Activated gamma-delta T cell treated with Interleukin-2 at 50 U/mL for 16 hours (primary cell): ENCODE results near the gene WWC2.
"Not testable (repeated sequence)": the region's sequence is repeated elsewhere in the genome, so short reads cannot be mapped to it uniquely, and the experiment has no call there.

ENCODE experiments used
- DNase-seq: peaks from one replicate; pipeline ENCODE4 v3.0.0-alpha.2; 2020

WWC2 gene

DNA sequence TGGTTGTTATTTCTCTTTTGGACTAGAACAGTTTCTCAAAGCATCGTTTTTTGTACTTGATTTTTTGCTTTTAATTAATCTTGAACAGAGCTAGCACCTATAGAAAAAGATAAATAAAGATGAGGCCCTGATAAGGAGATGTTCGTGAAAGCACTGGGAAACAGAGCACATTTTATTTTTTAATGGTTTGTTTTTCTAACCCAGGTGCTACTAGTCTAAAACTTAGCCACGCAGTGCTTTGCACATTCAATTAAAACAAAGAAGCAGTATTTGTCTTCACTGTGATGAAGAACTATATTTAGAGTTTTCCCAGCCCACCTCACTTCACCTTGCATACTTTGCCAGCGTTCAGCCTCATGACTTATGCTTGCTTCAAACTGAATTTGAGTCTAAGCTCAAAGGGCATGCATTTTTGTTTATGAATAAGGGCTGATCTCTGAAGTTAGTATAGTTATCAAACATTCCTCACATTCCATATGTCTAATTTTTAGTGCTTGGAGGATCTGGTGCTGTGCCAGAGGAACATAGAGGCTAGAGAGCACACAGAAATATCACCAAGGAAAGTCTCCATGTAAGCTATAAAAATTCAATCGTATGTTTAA lies 76.7 kb downstream of the WWC2 start:
- DNase-seq = no peak

DNA sequence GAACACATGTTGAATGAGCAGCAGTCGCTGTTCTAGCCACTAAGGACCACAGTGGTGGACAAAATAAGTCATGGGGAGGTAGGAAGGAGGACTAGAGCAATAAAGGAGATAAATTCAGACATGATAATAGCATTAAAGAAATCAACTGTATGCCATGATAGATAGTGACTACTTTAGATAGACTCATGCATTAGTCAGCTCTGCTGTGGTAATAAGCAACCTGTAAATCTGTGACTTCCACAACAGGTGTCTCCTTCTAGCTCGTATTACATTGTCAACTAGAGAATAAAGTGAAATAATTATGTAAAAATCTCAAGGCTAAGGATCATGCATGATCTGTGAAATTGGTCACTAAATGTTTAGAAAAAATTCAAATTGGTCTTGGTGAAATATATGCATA lies 77.9 kb downstream of the WWC2 start:
- no peak for DNase-seq

DNA sequence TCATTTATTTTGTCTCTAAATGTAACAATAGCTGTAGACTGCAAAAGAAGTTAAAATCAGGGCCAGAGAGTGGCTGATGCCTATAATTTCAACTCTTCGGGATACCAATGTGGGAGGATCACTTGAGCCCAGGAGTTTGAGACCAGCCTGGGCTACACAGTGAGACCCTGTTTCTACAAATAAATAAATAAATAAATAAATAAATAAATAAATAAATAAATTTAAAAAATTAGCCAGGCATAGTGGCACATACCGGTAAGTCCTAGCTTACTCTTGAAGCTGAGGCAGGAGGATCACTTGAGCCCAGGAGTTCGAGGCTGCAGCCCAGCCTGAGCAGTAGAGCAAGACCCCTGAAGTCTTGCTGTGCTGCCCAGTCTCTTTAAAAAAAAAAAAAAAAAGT lies 79.1 kb downstream of the WWC2 start:
- DNase-seq = no peak

DNA sequence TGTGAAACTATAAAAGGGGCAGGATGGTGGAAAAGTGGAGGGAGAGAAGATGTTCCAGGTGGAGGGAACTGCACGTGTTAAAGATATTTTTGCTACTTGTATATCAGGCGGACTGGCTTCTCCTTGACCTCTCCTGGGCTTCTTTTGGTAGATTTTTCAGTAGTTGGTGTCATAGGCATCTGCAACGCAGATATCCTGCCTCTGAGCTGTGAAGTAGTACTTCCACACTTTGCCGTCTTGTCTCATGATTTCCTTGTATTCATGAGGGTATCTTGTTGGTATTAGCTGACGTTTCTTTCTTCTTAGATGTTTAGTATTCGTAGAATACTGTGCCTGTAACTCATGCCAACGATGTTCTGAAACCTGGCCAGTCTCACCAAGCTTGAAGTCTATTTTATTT lies 81.0 kb downstream of the WWC2 start:
- DNase-seq = no peak

DNA sequence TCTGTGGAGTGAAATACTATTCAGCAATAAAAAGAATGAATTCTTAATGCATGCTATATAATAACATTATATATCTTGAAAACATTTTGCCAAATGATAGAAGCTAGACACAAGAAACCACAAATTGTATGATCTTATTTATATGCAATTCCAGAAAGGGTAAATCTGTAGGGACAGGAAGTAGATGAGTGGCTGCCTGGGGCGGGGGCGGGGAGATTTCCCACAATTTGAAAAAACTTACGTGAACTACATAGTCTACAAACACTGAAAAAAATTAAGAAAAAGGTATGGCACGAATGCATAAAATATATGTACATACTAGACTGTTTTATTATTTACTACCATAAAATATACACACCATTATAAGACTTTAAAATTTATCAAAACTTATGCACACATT lies 81.6 kb downstream of the WWC2 start:
- no peak for DNase-seq

DNA sequence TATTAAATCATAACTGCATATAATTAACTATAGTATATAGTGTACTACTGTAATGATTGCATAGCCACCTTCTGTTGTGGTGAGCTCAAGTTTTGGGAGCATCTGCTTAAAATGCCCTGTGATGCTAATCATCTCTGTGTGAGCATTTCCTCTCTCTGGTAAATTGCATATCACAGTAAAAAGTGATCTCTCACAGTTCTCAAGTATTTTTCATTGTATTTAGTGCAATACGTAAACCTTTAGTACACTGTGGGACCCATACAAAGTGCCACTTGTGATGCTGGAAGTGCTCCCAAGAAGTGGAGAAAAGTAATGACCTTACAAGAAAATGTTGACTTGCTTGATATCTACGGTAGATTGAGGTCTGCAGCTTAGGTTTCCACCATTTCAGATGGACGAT lies 82.0 kb downstream of the WWC2 start:
- DNase-seq = no peak

DNA sequence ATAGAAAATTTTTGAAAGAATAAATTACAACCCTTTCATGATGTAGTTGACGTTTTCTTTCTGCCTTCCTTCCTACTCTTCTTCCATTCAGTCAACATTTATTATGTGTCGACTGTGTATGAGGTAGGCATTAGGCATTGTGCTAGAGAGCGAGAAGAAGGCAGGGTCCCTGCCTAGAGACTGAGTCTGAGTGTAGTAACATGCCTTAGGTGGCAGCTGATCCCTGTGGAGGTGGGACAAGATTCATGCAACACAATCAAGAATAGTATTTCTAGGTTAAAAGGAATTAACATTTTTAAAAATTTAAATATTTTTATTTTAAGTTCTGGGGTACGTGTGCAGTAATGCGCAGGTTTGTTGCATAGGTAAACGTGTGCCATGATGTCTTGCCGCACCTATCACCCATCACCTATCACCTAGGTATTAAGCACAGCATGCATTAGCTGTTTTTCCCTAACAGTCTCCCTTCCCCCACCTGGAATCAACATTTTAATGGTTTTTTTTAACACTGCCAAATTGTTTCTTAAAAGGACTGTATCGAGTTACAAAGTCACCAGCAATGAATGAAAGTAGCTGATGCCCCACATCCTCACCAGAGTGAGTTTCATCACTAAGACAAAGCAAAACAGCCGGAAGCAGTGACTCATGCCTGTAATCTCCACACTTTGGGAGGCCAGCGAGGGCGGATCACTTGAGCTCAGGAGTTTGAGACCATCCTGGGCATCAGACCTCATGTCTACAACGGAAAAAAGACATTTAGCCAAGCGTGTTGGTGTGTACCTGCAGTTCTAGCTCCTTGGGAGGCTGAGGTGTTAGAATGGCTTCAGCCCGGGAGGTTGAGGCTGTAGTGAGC lies 84.0 kb downstream of the WWC2 start:
- no peak for DNase-seq

DNA sequence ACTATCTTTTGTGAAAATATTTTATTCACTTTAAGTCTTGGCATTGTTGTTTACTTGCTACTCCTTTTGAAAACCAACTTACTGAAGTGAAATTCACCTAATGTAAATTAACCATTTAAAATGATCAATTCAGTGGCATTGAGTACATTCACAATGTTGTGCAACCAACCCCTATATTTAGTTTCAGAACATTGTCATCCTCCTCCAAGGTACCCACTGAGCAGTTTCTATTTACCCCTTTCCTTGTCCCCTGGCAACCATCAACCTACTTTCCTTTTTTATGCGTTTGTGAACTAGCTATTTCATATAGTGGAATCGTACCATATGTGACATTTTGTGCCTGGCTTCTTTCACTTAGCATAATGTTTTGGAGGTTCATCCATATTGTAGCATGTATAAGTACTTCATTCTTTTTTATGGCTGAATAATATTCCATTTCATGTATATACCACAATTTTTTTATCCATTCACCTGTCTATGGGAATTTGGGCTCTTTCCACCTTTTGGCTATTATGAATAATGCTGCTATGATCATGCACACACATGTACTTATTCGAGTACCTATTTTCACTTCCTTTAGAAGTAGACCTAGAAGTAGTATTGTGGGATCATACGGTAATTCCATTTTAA lies 85.0 kb downstream of the WWC2 start:
- DNase-seq = no peak

DNA sequence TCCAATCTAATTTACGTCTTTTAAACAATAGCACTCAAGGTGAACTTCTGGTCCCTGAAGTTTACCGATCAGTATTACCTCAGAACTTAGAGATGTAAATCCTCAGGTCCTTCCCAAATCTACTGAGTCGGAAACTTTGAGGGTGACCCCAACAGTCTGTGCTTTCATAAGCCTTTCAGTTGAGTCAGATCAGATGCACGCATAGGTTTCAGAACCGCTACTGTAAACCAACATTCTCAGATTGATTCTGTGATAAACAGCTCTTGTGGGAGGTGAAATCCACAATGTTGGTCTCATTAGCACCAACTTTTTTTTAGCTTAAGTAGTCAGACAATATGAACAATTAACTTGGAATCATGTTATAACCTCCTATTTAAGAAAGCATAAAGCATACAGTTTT lies 86.0 kb downstream of the WWC2 start:
- DNase-seq = no peak

DNA sequence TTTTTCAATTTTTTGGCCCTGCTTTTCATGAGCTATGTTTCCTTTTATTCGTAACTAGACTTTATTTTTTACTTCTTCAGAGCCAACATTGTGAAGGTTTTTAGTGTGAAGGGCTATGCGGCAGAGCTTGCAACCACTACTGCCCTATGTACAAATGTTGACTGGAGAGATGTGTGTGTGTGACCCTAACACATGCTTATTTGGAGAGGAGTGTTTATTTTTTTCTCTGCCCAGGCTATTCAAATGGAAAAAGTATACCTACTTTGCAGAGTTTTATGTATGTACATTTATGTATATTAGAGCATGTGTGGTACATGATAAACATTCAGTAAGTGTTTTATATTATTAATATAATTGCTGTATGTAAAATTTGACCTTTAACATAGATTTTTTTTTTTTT lies 86.5 kb downstream of the WWC2 start:
- DNase-seq = no peak

DNA sequence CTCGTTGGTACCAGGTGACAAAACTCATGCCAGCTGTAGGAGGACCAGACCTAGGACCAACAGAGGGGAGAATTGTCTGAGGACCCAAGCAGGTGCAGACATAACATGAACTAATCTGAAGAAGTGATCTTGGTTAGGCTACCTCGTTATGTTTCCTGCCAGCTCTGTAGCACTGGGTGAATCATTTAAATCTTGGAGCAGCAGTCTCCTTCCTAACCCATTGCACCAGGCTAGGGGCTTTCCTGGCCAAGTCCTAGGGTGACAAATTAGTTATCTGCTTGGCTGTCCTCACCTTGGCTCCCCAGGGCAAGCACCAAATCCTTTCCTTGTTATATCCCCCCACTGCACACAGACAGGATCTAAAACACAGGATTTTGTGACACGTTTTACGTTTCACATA lies 87.8 kb downstream of the WWC2 start:
- no peak for DNase-seq

DNA sequence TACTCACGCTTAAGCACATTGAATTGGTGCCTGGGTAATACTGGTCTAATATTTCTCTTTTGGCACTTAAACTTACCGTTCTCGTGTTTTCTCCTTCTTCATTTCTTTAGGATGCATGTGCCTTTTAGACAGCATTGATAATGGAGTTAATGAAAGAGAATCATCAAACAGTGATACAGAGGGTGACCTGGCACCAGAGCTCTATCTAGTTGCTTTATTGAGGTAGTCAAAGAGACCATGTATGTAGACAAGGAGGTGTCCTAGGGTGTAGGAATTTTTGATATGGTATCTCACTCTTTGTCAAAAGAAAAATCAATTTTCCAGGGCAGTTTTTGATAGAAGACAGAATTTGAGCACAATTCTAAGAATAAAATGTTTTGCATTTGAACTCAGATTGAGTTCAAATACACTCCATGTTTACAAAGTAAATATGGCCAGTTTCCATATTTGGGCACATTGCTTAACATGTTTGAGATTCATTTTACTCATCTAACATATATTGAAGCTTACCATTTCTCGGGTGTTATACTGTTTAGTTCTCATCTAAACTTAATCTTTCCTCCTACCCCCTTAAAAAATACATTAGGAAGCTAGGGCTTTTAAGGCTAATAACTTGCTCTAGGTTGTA lies 92.0 kb downstream of the WWC2 start:
- no peak for DNase-seq

DNA sequence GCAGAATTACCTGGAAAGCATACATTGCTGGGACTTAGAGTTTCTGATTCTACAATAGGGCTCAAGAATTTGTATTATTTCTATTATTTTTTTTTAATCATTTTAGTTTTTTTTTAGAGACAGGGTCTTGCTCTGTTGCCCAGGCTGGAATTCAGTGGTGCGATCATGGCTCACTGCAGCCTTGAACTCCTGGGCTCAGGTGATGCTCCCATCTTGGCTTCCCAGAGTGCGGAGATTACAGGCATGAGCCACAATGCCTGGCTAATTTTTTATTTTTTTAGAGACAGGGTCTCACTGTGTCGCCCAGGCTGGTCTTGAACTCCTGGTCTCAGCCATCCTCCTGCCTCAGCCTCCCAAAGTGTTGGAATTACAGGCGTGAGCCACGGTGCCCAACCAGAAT lies 92.6 kb downstream of the WWC2 start:
- no peak for DNase-seq

DNA sequence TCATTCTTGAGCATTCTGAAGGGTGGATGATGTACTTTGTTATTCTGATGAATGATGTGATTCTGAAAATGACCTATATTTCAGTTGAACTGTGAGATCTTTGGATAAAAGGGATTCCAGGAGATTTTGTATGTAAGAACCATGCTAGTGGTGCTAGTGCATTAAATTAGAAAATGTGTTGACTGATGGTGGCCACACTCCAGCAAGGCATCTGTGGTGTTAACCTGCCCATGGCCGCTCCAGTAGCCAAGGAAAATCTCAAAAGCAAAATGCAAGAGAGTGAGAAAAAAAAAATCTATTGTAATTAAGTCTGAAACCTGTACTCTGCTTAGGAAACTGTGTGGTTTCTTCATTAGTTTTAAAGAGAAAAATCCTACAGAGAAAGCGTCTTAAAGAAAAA lies 93.5 kb downstream of the WWC2 start:
- no peak for DNase-seq

DNA sequence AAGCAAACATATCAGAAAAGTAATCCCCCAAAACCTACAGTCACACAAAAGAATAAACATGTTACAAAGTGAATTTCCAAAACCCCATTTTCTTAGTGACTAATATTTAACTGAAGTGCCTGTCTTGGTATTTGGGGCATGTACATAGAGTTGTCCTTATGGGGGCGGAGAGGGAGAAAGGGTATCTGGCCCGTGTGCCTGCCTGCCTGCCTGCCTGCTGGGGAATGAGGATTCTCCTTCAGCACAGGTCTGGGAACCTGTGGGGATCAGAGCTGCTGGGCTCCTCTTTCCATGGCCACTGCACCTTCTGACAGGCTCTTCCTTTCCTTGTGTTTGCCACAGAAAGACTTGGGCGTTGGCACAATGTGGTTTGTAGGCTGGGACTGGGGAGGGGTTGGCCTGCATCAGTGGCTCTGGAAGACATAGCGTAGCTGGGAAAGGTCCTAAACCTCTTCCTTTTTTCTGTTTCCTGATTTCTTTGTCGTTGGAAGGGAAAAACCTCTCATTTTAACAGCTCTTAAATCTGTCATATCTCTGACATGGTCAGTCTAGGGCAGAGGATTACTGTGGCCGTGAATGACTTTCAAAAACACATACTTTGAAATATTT lies 94.8 kb downstream of the WWC2 start:
- DNase-seq = not testable (repeated sequence)

DNA sequence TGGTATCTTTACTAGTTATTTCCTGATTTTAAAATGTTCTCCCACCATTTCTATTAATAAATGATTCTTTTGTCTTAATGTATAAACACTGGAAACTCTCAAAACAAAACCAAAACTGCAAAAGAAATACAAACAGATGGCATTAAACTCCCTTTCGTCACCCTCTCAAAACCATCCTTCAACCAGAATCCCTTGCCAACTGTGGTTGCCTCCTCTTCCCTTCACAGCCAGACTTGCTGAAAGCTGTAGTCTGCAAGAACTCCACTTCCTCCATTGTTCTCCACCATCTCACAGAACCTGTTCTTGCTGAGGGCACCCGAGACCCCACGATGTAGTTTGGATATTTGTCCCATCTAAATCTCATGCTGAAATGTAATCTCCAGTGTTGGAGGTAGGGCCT lies 96.5 kb downstream of the WWC2 start:
- no peak for DNase-seq

DNA sequence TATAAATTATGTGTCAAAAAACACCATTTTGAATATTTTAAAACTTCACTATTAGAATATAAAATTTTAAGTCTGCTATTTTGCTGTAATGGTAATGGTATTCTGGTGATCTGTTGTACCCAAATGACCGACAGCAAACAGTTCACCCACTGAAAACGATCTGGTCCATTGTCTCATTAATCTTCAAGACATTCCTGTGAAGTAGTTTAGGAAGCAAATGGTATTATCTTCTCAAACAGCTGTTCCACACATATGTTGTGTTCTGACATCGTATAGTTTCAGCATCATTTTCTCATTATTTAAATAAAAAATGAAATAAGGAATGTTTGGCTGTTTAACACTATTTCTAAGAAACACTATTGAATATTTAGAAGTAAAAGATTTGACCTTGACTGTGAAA lies 98.1 kb downstream of the WWC2 start:
- no peak for DNase-seq

DNA sequence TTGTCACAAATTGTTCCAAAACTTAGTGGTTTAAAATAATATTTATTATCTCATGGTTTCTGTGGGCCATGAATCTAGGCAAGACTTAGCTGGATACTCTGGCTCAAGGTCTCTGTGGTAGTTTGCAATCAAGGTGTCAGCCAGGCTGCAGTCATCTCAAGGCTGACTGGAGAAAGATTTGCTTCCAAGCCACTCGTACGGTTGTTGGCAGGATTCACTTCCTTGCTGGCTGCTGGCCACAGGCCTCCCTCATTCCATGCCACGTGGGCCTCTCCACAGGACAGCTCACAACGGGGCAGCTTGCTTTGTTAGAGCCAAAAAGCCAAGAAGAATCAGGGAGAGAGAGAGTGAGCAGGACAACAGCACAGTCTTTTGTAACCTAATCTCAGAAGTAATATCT lies 101.4 kb downstream of the WWC2 start:
- DNase-seq = no peak

DNA sequence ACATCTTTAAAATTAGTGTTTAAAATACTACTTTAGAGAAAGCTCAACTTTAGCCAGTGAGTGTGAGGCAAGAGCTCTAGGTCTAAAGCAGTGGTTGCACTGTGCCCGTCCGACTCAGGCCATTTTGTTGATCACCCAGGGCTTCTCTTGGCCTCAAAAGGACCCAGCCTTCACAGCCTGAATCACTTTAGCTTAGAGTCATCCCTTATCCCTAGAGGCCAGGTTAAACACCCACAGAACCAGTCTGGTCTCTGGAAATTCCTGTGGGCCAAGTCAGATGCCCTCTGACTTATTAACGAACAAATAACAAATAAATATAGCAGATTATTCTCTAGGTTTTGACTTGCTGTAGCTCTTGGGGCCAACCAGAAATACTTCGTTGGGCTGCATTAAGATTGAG lies 102.3 kb downstream of the WWC2 start:
- no peak for DNase-seq

DNA sequence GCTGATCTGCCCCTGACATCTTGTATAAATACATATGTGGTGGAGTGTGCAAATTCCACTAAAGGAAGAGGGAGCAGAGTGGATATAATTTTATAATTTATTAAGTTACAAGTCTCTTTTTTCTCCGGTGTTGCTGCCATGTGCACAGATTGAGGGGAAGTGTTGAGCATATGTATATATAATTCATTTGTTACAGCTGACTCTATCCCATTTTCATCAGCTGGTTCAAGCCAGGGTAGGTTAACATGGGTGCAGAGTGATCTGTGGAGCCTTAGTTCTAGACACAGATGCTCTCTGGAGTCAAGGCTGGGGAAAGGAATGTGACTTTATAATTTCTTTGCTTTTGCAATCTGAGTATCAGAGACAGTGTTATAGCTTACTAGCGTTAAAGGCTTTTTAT lies 103.5 kb downstream of the WWC2 start:
- DNase-seq = no peak

DNA sequence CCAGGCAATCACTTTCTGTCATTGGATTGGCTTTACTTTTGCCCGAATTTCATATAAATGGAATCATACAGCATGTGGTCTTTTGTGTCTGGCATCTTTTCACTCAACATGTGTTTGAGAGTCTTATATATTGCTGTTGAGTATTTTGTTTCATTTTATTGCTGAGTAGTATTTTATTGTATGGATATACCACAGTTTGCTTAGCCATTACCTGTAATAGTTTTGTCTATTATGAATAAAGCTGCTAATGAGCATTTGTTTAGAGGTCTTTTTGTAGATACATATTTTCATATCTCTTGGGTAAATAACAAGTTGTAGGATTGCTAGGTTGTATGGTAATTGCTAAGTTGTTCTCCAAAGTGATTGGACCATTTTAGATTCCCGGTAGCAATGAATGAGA lies 105.7 kb downstream of the WWC2 start:
- DNase-seq = no peak

DNA sequence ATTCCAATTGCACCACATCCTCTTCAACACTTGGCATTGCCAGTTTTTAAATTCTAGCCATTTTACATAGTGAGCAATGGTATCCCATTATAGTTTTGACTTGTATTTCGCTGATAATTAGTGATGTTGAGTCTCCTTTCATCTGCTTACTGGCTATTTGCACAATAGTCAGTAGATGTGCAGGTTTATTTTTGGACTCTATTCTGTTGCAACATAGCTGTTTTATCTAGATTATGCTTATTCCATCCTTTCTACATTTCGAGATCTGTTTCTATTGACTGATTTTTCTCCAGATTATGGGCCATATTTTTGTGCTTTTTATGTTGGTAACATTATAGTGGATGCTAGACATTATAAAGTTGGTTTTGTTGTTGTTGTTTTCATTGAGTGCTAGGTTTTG lies 106.1 kb downstream of the WWC2 start:
- DNase-seq = no peak

DNA sequence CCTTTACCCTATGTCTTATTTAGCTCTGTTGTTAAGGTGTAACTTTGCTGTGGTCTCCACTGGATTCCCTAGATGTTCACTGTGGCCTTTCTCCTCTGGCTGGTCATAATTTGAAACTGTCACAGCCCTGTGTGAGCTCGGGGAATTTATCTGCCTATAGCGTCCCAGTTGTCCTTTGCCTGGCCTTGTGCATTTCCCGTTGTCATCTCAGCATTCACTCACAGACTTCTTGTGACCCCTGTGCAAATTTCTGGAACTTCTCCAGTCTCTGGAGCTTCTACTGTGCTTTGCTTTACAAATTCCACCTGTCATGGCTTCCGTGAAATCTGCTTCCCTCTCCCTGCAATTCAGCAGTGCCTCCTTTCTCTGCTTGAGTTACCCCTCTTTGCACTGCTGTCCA lies 106.7 kb downstream of the WWC2 start:
- DNase-seq = no peak

DNA sequence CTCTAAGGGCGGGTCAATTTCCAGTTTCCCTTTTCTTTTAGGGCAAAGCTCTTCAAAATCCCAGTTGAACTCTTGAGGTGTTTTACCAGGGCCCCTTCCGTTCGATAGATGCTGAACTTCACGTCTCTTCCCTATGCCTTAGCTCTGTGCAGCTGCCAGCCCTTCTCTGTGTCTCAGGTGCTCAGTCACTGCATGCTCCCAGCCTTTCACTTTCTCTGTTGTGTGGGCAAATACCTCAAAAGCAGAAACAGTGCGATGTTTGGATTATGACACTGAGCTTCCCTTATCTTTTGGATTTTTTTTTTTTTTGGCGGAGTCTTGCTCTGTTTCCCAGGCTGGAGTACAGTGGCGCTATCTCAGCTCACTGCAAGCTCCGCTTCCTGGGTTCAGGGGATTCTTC lies 112.5 kb downstream of the WWC2 start:
- no peak for DNase-seq
